ENCODE results near the gene ZFYVE28. TPM values are rescaled to one million over a fixed set of nuclear protein-coding genes. Genes with fewer than 3 reads are reported as not detected.

ZFYVE28 gene
- total RNA-seq, 2 donors from 2014 or later, result 2.7 to 9.9 TPM

DNA sequence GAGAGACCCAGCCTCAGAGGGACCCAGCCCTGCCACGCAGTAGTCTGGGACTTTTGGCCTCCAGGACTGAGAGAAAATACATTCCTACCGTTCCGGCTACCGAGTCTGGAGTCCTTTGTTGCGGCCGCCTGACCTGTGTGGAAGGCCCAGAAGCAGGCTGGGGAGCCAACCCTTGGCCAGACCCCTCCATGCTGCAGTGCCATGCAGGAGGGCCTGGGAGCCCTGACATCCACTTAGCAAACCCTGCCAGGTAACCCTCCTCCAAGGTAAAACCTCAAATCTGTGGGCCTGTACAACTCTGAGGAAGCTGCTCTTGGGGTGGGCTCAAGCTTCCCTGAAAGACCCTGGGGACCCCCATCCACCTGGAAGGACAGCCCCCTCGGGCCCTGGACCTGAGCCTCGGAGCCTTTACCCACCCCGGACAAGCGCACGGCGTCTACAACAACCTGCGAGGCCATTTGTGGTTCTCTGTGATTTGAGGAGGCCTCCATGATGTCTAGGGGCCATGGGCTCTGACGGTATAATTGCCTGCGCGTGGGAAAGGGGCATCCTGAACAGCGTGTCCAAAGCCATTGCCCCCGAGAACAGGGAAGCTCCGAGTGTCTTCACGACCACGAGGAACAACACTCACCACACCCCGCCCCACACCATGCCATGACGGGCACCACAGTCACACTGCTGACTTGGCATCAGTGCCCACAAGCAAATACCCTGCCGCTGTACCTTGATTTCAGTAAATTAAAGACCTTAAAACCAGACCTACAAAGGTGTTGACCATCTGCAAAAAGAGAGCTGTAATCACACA is 58.7 kb downstream of the ZFYVE28 start:
- Mint-ChIP-seq H3K36me3 (no peaks in the 10 kb centered on the region), H3K27ac (peak overlapping the region in 1 of 2 donors; percentile 56), H3K9me3 (no peaks in the 10 kb centered on the region)
- peak in 1 of 2 donors; percentile 43 for DNase-seq (ENCODE audit: low spot score in 2 of 2)
- no peak for ATAC-seq

- no peak overlapping the region for H3K27ac Mint-ChIP-seq
- no peaks in the 10 kb centered on the region for H3K9me3 Mint-ChIP-seq
- no peaks in the 10 kb centered on the region for H3K36me3 Mint-ChIP-seq
- DNase-seq (ENCODE audit: low spot score in 2 of 2) (peak in 1 of 2 donors; percentile 52), ATAC-seq (no peak)
Observed at GRCh38 chr4:2357821-2358745, 60.4 kb downstream of the ZFYVE28 start.

DNA sequence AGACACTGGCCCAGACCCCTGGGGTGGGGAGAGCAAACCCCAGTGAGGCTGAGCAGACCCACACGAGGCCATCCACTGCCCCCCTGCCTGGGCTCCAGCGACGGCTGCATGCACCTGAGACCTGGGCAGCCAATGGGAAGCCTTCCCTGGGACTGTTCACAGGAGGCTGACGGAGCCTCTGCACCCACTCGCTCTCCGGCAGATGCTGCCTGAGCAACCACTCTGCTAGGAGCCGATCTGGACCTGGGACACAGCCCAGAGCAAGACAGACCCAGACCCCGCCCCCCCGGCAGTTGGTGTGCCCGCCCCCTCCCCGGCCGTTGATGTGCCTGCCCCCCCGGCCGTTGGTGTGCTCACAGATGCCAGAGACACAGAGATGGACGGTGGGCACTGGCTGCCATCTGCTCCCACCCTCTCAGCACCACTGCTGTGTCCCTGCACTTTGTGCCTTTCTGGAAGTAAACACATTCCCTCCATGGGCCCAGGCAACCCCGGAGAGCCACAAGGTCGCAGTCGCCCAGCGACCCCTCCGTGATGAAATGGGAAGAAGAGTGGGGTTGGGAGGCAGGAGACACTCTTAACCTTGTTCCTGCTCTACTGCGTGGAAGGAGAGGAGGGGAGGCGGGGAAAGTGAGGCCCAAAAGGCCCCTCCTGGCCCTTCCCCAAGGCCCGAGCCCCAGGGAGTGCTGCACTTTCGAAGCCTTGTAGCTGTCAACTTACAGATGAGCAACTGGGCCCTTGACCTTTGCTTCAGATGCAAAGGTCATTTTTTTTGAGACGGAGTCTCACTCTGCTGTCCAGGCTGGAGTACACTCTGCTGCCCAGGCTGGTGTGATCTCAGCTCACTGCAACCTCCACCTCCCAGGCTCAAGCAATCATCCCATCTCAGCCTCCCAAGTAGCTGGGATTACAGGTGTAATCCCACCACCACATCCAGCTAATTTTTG is 62.0 kb downstream of the ZFYVE28 start:
- H3K27ac Mint-ChIP-seq, result no peak overlapping the region
- no peaks in the 10 kb centered on the region for H3K9me3 Mint-ChIP-seq
- H3K36me3 Mint-ChIP-seq, result no peaks in the 10 kb centered on the region
- DNase-seq (ENCODE audit: low spot score in 2 of 2) (peak in 1 of 2 donors; percentile 37), ATAC-seq (no peak)

DNA sequence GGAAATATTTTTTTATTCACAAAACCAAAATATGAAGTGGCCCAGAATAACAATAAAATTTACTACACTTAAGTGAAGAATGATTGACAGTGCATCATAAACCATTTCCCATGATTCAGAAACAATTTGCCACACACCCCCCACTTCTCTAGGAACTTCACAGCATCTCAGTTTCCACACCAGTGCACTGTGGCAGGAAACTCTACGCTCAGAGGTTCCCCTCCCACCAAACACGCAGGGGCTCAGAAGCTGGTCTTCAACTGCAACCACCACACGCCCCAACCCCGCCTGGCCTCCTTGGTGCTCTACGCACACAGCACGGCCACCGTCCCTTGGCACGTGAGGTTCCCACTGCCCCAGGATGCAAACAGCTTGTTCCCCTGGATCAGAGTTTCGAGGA is 63.7 kb downstream of the ZFYVE28 start:
- H3K36me3 Mint-ChIP-seq, result no peaks in the 10 kb centered on the region
- no peaks in the 10 kb centered on the region for H3K9me3 Mint-ChIP-seq
- H3K27ac Mint-ChIP-seq, result no peak overlapping the region
- DNase-seq (ENCODE audit: low spot score in 2 of 2), result peak in 1 of 2 donors; percentile 44
- ATAC-seq, result peak in 1 of 2 donors; percentile 40

- no peak overlapping the region for H3K27ac Mint-ChIP-seq
- peak in 1 of 2 donors; percentile 11 for DNase-seq (ENCODE audit: low spot score in 2 of 2)
- H3K36me3 Mint-ChIP-seq, result no peaks in the 10 kb centered on the region
- H3K9me3 Mint-ChIP-seq, result no peaks in the 10 kb centered on the region
- no peak for ATAC-seq
Observed at GRCh38 chr4:2354118-2354517, 64.3 kb downstream of the ZFYVE28 start.

- Mint-ChIP-seq H3K9me3 (no peaks in the 10 kb centered on the region), H3K27ac (peak overlapping the region in 1 of 2 donors; percentile 32), H3K36me3 (no peaks in the 10 kb centered on the region)
- ATAC-seq (no peak), DNase-seq (ENCODE audit: low spot score in 2 of 2) (peak in 1 of 2 donors; percentile 49)
Observed at GRCh38 chr4:2353222-2354107, 65.0 kb downstream of the ZFYVE28 start.

- H3K9me3 Mint-ChIP-seq, result no peaks in the 10 kb centered on the region
- peak overlapping the region in 1 of 2 donors; percentile 32 for H3K27ac Mint-ChIP-seq
- ATAC-seq, result no peak
- peak in 1 of 2 donors; percentile 34 for DNase-seq (ENCODE audit: low spot score in 2 of 2)
- H3K36me3 Mint-ChIP-seq, result no peaks in the 10 kb centered on the region
Observed at GRCh38 chr4:2352729-2353221, 65.7 kb downstream of the ZFYVE28 start.

- DNase-seq (ENCODE audit: low spot score in 2 of 2), result peak in 1 of 2 donors; percentile 14
- H3K9me3 Mint-ChIP-seq, result no peaks in the 10 kb centered on the region
- peak overlapping the region in 1 of 2 donors; percentile 55 for H3K27ac Mint-ChIP-seq
- no peaks in the 10 kb centered on the region for H3K36me3 Mint-ChIP-seq
- ATAC-seq, result no peak
Observed at GRCh38 chr4:2352171-2352570, 66.3 kb downstream of the ZFYVE28 start.

DNA sequence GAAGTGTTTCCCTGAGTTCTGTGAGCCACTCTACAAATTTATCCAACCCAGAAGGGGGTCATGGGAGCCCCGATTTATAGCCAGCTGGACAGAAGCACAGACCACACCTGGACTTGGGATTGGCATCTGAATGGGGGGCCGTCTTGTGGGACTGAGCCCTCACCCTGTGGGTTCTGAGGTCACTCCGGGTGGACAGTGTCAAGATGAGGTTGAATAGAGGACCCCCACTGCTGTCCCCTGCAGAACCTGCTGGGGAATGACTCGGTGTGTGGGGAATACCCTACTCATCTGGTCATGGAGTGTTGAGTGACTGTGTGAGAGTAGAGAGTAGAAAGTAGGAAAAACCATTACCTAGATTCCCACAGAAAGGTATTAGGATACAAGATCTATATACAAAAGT is 67.5 kb downstream of the ZFYVE28 start:
- Mint-ChIP-seq H3K27ac (peak overlapping the region in 1 of 2 donors; percentile 29), H3K9me3 (peaks cover 0 to 6% of the 10 kb centered on the region in 2 donors), H3K36me3 (no peaks in the 10 kb centered on the region)
- ATAC-seq (no peak), DNase-seq (ENCODE audit: low spot score in 2 of 2) (peak in 1 of 2 donors; percentile 20)

- H3K27ac Mint-ChIP-seq, result no peak overlapping the region
- no peak for DNase-seq (ENCODE audit: low spot score in 2 of 2)
- peaks cover 7% of the 10 kb centered on the region in 2 donors for H3K36me3 Mint-ChIP-seq
- peaks cover 4 to 11% of the 10 kb centered on the region in 2 donors for H3K9me3 Mint-ChIP-seq
- ATAC-seq, result no peak
Observed at GRCh38 chr4:2348786-2349185, 69.7 kb downstream of the ZFYVE28 start.

DNA sequence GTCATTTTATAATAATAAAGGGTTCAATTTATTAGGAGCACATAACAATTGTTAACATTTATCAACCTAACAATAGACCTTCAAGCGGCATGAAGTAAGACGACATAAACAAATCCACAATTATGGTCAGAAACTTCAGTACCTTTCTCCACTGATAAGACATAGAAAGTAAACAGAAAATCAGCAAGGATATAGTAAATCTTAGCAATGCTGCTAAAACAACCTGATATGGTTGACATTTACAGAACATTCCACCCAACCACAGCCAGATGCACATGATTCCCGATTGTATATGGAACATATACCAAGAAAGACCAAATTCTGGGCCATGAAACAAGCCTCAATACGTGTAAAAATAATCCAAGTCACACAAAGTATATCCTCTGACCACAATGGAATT is 71.3 kb downstream of the ZFYVE28 start:
- ATAC-seq, result no peak
- peaks cover 4 to 11% of the 10 kb centered on the region in 2 donors for H3K9me3 Mint-ChIP-seq
- no peak for DNase-seq (ENCODE audit: low spot score in 2 of 2)

DNA sequence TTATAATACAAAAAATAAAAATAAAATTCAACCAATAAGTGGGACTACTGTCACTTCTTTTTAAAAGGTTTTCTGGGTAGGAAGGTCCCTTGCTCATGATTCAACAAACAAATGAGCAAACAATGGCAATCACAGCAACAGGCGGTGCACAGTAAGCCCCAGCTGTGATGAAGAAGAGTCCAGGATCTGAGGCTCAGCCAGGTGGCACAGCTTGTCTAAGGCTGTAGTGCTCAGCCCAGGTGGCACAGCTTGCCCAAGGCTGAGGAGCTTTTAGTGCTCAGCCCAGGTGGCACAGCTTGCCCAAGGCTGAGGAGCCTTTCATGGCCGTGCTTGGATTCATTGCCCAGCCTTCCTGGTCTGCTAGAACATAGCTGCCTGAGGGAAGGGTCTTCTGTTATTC is 75.0 kb downstream of the ZFYVE28 start:
- Mint-ChIP-seq H3K27ac (no peak overlapping the region), H3K36me3 (peaks cover 7% of the 10 kb centered on the region in 2 donors), H3K9me3 (peaks cover 4 to 11% of the 10 kb centered on the region in 2 donors)
- no peak for ATAC-seq
- DNase-seq (ENCODE audit: low spot score in 2 of 2), result no peak

More for the DNA sequence above, 71.3 kb downstream of the ZFYVE28 start:
- Mint-ChIP-seq H3K36me3 (peaks cover 7% of the 10 kb centered on the region in 2 donors), H3K27ac (no peak overlapping the region)

GRCh38 chr4:2341911-2342652 is 76.4 kb downstream of the ZFYVE28 start:
- DNase-seq (ENCODE audit: low spot score in 2 of 2) (peak in 1 of 2 donors; percentile 21), ATAC-seq (no peak)
- peaks cover 4 to 11% of the 10 kb centered on the region in 2 donors for H3K9me3 Mint-ChIP-seq
- H3K36me3 Mint-ChIP-seq, result peaks cover 7% of the 10 kb centered on the region in 2 donors
- H3K27ac Mint-ChIP-seq, result no peak overlapping the region

DNA sequence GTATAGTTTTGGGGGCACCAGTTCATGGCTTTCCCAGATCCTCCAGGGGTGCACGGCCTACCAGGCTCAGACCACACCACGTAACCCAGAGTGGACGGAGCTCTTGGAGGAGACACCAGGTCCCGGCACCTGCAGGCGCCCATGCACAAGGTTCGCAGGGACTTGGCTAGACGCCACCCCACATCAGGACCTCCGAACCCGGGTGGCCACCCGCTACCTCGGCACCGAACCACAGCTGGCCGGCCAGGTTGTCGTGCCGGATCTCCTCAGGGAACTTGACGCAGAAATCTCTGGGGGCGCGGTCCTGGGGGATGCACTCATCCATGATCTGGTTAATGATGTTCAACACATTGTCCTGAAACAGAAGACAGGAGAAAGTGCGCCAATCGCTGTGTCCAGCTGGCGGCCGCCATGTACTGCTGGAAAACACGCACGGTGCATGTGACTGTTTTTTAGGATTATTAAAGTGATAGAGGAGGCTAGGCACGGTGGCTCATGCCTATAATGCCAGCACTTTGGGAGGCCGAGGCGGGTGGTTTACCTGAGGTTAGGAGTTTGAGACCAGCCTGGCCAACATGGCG is 77.1 kb downstream of the ZFYVE28 start:
- ATAC-seq (no peak), DNase-seq (ENCODE audit: low spot score in 2 of 2) (peak in 1 of 2 donors; percentile 23)
- Mint-ChIP-seq H3K27ac (no peak overlapping the region), H3K36me3 (peaks cover 7% of the 10 kb centered on the region in 2 donors), H3K9me3 (peaks cover 4 to 7% of the 10 kb centered on the region in 2 donors)
